Vagina (tissue), 2 donors: ENCODE measurements around the gene CCNT1. TPM values are rescaled to one million over a fixed set of nuclear protein-coding genes. Genes with fewer than 3 reads are reported as not detected.

ENCODE experiments used
- DNase-seq, 2 donors: peaks; one replicate each; pipeline ENCODE4 v3.0.0-alpha.2; 2017; ENCODE audit errors: extremely low spot score in 2 of 2
- H3K27ac ChIP-seq: fragments of 200-600 bp; sonication (generic); one replicate; pipeline ENCODE4 v1.5.1; 2019
- H3K27me3 ChIP-seq: fragments of 200-600 bp; sonication (generic); one replicate; pipeline ENCODE4 v1.5.1; 2019
- H3K36me3 ChIP-seq, 2 donors: fragments of 200-600 bp; sonication (generic); one replicate each; pipeline ENCODE4 v1.5.1; 2017 to 2019
- H3K4me1 ChIP-seq: fragments of 200-600 bp; sonication (generic); one replicate; pipeline ENCODE4 v1.5.1; 2019
- H3K4me3 ChIP-seq, 2 donors: fragments of 200-600 bp; sonication (generic); 1 replicate in 1 of 2; 2 replicates in 1 of 2; pipeline ENCODE4 v1.5.1; 2016 to 2019
- H3K9me3 ChIP-seq: fragments of 200-600 bp; sonication (generic); one replicate; pipeline ENCODE4 v1.5.1; 2019
- POLR2A ChIP-seq, 2 donors: fragments of 450-650 bp; IDR thresholded peaks; one replicate each; pipeline ENCODE4 v1.6.1; 2017; ENCODE audit warnings: antibody characterized with exemption in 2 of 2, mild to moderate bottlenecking in 2 of 2, moderate library complexity in 2 of 2
- POLR2AphosphoS5 ChIP-seq, 2 donors: sonication (generic); formaldehyde crosslinking; IDR thresholded peaks; one replicate each; pipeline ENCODE4 v1.9.0; 2017; ENCODE audit warnings: antibody characterized with exemption in 2 of 2, mild to moderate bottlenecking in 2 of 2, low read depth in 1 of 2; ENCODE audit not compliant: insufficient read depth in 1 of 2
- intact Hi-C: fragments of 100-400 bp; cut with DNase I; formaldehyde crosslinking; loops from one replicate; pipeline ENCODE4 v1.15.1; 2023
- microRNA counts, 2 donors: library from miRNA; unstranded; fragments of <30 nt; microRNA quantifications; one replicate each; lab custom pipeline; 2016 to 2017
- microRNA-seq: library from miRNA; unstranded; fragments of <30 nt; microRNA quantifications from one replicate; pipeline ENCODE4, GENCODE V29; 2017; ENCODE audit warnings: borderline number of aligned reads, borderline replicate concordance
- small RNA-seq: library from RNA; depleted of rRNA; stranded (forward); fragments of <200 nt; gene quantifications from one replicate; pipeline ENCODE3, GENCODE V24; 2016
- total RNA-seq: library from RNA; depleted of rRNA; stranded (reverse); fragments of >200 nt; gene quantifications from one replicate; pipeline ENCODE4 v1.2.3, GENCODE V29; 2016
- TF ChIP-seq, protein P1 (sequence below), 3 experiments: fragments of 450-650 bp in 2 of 3; fragments of 200-600 bp in 1 of 3; sonication (generic) in 1 of 3; IDR thresholded peaks; one replicate each; pipeline ENCODE4 v1.5.1; 2017 to 2019; ENCODE audit warnings: antibody characterized with exemption in 3 of 3, mild to moderate bottlenecking in 2 of 3, moderate library complexity in 2 of 3

CCNT1 gene
- total RNA-seq, 1 donor from 2014 or later = 58.4 TPM

GRCh38 chr12:48640428-48640827 lies 76.1 kb downstream of the CCNT1 start:
- TF ChIP-seq POLR2A (IDR thresholded peaks at IDR 0.05) (no peak), POLR2AphosphoS5 (IDR thresholded peaks at IDR 0.05; ENCODE audit: insufficient read depth in 1 of 2, low read depth in 1 of 2) (no peak)
- TF ChIP-seq, protein P1, sequence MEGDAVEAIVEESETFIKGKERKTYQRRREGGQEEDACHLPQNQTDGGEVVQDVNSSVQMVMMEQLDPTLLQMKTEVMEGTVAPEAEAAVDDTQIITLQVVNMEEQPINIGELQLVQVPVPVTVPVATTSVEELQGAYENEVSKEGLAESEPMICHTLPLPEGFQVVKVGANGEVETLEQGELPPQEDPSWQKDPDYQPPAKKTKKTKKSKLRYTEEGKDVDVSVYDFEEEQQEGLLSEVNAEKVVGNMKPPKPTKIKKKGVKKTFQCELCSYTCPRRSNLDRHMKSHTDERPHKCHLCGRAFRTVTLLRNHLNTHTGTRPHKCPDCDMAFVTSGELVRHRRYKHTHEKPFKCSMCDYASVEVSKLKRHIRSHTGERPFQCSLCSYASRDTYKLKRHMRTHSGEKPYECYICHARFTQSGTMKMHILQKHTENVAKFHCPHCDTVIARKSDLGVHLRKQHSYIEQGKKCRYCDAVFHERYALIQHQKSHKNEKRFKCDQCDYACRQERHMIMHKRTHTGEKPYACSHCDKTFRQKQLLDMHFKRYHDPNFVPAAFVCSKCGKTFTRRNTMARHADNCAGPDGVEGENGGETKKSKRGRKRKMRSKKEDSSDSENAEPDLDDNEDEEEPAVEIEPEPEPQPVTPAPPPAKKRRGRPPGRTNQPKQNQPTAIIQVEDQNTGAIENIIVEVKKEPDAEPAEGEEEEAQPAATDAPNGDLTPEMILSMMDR (IDR thresholded peaks at IDR 0.05) = no peak
- DNase-seq = no peak
- H3K27ac ChIP-seq = no peak overlapping the region
- no peaks in the 10 kb centered on the region for H3K4me1 ChIP-seq
- no peak overlapping the region for H3K4me3 ChIP-seq
- H3K9me3 ChIP-seq = no peaks in the 10 kb centered on the region
- intact Hi-C loops = no loop called here
- no peaks in the 10 kb centered on the region for H3K36me3 ChIP-seq
- no peaks in the 10 kb centered on the region for H3K27me3 ChIP-seq

MicroRNA genes within 50 kb of the gene (microRNA counts, 767-probe panel; counts per million panel counts)
- 238 to 261 counts per million in 2 donors for microRNA hsa-miR-1291 (lab: Ali Mortazavi, UCI)

Small RNA genes within 50 kb of the gene (microRNA-seq; reads per million reads assigned to microRNA genes)
- 2.4 reads per million for gene MIR1291

Small RNA genes within 50 kb of the gene (small RNA-seq; reads per million reads assigned to genes)
- gene MIR1291 (not detected), gene SNORA2A (1.3 reads per million, percentile 35 among the genes with 10 or more reads in this experiment), gene SNORA2B (0.95 reads per million, percentile 15 among the genes with 10 or more reads in this experiment), gene SNORA2C (not detected)

Other genes with a start within 250 kb of the CCNT1 start
- not detected for gene ANP32D, start 244.1 kb downstream of the CCNT1 start, total RNA-seq
- gene C12orf54, start 234.2 kb downstream of the CCNT1 start, total RNA-seq = not detected
- not detected for gene OR8S1, start 191.1 kb downstream of the CCNT1 start, total RNA-seq
- gene LALBA, start 146.7 kb downstream of the CCNT1 start, total RNA-seq = not detected
- gene KANSL2, start 34.5 kb downstream of the CCNT1 start, total RNA-seq = 86.2 TPM
- gene ADCY6, start 72.4 kb upstream of the CCNT1 start, total RNA-seq = 30.0 TPM
- 36.1 TPM for gene CACNB3, start 101.8 kb upstream of the CCNT1 start, total RNA-seq
- gene DDX23, start 135.5 kb upstream of the CCNT1 start, total RNA-seq = 57.9 TPM
- 3.9 TPM for gene RND1, start 149.2 kb upstream of the CCNT1 start, total RNA-seq
- 16.9 TPM for gene FKBP11, start 208.8 kb upstream of the CCNT1 start, total RNA-seq
- 56.2 TPM for gene ARF3, start 240.8 kb upstream of the CCNT1 start, total RNA-seq